GM12873 (cell line): ENCODE measurements around the gene SPP1.

Experiments used
- TF ChIP-seq, protein P1 (sequence below): IDR thresholded peaks from 2 replicates; pipeline ENCODE4 v1.5.1; 2012; ENCODE audit warnings: low read depth, mild to moderate bottlenecking, moderate library complexity, low read length, control low read depth; ENCODE audit not compliant: insufficient read depth; ENCODE audit errors: missing control alignments

The SPP1 gene

DNA sequence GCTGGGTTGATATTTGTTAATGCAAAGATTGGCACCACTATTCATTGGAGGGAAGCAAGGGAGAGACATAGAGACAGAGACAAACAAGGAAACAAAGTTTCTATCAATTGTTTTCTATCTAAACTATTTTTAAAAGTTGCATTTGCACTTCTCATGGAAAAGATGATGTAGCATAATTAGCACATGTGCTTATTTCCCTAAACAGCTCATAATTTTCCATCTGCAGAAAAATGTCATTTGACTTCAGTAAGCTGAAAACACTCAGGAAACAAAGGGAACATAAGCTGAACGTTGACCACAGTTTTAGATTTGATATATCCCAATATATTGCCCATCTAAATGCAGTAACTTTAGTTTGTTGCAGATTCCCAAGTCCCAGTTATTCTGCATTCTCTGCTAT, 18.5 kb upstream of the SPP1 start:
- TF ChIP-seq, protein P1, sequence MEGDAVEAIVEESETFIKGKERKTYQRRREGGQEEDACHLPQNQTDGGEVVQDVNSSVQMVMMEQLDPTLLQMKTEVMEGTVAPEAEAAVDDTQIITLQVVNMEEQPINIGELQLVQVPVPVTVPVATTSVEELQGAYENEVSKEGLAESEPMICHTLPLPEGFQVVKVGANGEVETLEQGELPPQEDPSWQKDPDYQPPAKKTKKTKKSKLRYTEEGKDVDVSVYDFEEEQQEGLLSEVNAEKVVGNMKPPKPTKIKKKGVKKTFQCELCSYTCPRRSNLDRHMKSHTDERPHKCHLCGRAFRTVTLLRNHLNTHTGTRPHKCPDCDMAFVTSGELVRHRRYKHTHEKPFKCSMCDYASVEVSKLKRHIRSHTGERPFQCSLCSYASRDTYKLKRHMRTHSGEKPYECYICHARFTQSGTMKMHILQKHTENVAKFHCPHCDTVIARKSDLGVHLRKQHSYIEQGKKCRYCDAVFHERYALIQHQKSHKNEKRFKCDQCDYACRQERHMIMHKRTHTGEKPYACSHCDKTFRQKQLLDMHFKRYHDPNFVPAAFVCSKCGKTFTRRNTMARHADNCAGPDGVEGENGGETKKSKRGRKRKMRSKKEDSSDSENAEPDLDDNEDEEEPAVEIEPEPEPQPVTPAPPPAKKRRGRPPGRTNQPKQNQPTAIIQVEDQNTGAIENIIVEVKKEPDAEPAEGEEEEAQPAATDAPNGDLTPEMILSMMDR = no peak

DNA sequence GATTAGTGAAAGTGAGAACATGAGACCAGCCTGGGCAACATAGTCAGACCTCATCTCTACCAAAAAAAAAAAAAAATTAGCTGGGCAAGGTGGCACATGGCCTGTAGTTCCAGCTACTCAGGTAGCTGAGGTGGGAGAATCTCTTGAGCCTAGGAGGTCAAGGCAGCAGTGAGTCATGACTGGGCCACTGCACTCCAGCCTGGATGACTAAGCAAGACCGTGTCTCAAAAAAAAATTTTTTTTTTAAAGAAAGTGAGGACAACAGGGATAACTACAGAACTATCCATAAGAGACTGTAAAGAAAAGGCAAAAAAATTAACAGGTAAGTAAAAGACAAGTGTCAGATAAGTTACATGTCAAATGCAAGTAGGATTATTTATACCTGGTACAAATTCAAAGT, 13.5 kb upstream of the SPP1 start:
- TF ChIP-seq, protein P1 = no peak

DNA sequence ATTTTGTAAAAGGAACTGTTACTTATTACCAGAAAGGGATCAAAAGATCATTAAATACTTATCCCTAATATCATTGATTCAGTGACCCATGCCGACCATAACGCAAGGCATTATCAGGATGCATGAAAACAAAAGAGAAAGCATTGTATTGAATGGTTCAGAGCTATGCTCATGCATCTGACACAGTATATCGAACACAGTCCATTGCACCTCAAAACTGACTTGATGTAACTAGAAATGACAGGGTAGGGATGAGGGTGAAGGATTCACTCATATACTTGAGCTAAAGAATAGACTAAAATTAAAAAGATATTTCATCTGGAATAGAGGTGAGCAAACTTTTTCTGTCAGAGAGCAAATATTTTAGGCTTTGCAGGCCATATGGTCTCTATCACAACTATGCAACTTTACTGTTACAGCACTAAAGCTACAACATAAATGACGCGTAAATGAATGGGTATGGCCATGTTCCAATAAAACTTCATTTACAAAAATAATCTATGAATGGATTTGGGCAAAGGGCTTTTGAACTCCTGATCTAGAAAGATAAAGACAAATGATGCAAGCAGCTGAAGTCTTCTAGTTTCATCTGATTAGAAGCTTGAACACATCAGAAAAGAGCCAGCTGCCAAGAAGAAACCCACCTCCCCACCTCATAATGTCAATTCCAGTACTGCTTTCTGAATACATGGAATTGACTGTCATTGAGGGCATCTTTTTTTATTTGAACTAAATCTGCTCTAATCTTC, 12.9 kb upstream of the SPP1 start:
- TF ChIP-seq, protein P1 = no peak

DNA sequence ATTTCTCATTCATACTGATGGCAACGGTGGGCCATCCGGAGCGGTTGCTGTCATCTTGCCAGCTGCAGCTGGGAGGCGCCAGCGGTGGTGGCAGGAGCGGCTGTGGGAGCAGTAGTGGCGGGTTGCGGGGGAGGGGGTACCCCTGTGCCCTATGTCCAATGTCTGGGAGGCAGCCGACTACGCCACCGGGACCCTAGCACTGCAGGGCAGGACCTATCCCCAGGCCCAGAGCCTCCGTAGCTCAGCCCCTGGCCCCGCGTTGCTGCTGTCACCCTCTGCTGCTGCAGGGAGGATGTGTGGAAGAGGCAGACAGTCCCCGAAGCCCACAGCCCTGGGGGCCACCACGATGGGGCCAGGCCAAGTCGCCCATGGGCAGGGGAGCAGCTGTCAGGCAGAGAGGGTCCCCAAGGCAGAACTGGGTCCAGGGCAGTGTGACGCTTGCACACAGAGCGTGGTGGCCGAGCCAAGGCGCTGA, 10.0 kb upstream of the SPP1 start:
- TF ChIP-seq, protein P1 = no peak

DNA sequence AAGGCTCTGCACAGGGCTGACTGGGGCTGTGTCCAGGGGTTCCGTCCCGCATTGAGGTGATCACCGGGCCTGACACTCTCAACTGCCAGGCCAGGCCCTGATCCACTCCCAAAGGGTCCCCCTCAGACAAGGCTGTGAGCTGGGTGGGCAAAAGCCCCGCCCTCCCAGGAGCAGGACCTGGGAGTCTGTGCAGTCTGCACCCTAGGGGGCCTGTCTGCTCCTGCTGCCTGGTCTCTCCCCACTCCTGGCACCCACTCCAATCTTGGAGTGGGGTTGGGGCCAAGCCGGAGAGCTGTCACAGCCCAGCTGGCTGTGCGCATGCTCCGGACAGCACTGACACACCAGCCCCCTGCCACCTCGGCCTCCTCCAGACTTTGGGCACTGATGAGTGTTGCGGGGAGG, 9.4 kb upstream of the SPP1 start:
- TF ChIP-seq, protein P1 = no peak

DNA sequence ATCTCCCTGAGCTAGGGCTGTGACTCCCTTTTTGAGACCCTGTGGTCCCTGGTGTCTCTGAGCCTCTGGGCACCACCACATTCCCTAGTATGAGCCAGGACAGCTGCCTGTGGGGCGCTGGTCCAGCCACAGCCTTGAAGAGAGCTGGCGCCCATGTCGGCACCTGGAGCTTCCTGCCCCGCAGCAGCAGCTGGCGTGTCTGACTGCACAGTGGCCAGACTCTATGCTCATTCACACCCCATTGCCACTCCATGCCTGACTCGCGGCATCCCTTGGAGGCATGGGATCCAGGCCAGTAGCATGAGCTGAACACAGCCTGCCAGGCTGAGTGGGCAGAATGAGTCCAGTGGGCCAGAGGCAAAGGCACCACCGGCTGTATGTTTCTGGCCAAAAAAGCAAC, 8.3 kb upstream of the SPP1 start:
- TF ChIP-seq, protein P1 = no peak

DNA sequence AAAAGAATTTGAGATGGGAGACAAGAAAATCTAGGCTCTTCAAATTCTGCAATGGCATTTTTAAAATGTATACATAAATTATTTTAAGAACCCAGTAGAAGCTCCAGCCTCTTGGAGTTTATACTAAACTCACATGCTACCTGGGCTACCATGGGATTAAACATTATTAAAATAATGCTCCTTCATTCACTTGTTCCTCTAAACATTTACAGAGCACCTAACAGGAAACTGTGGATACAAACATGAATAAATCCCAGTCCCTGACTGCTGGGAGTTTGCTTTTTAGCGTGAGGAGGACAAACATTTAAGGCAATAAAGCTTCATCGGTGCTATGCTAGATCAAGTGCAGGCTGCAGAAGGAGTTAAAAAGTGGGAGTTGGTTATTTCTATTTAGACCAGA, 5.4 kb upstream of the SPP1 start:
- TF ChIP-seq, protein P1 = no peak

DNA sequence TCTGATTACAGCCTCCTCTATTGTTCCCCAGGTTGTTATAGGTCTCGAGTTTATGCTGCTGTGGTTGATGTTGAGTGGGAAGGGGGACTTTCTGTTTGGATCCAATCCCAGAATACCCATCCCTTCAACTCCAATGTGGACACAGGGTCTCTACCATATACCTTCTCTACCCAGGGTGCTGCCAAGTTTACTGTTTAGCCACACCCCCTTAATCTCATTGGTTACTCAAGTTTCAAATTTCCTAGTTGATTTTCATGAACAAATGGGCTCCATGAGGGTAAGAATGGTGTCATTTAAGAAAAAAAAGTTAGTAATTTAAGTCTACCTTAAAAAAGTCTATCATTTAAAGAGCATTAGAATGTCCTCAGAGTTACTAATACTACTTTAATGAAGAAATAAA, 3.6 kb upstream of the SPP1 start:
- TF ChIP-seq, protein P1 = no peak
